Measurements from ENCODE around the gene P2RX4.

GRCh38 chr12:121175383-121176119 is 34.4 kb upstream of the P2RX4 start:
- no peak for TF ChIP-seq POLR2AphosphoS5 (IDR thresholded peaks at IDR 0.05; ENCODE audit: low read depth, low read length)
- TF ChIP-seq SIN3A (IDR thresholded peaks at IDR 0.05; ENCODE audit: borderline replicate concordance, insufficient read depth, low read length): no peak
- TF ChIP-seq REST (IDR thresholded peaks at IDR 0.05; ENCODE audit: insufficient read depth in 1 of 2, low read depth in 2 of 2, low read length in 2 of 2): no peak

All from PFSK-1 (cell line).